ENCODE measurements around the gene MFN2.
"Not testable (repeated sequence)": the region's sequence is repeated elsewhere in the genome, so short reads cannot be mapped to it uniquely, and the experiment has no call there.

The MFN2 gene

DNA sequence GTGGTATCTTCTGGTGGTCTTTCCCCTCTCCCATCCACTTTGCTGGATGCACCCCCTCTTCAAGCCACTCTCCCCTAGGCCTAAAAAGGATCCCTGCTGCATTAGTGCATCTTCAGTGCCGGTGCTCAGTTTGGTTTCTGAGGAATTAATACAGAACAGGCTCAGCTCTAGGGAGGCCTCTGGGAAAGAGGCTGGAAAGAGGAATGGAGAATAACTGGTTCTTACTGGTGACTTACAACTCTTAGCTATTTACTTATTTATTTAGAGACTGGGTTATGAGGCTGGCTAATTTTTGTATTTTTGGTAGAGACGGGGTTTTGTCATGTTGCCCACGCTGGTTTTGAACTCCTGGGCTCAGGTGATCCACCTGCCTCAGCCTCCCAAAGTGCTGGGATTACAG lies 19.0 kb downstream of the MFN2 start:
- no peak for DNase-seq (ENCODE audit: low spot score)

DNA sequence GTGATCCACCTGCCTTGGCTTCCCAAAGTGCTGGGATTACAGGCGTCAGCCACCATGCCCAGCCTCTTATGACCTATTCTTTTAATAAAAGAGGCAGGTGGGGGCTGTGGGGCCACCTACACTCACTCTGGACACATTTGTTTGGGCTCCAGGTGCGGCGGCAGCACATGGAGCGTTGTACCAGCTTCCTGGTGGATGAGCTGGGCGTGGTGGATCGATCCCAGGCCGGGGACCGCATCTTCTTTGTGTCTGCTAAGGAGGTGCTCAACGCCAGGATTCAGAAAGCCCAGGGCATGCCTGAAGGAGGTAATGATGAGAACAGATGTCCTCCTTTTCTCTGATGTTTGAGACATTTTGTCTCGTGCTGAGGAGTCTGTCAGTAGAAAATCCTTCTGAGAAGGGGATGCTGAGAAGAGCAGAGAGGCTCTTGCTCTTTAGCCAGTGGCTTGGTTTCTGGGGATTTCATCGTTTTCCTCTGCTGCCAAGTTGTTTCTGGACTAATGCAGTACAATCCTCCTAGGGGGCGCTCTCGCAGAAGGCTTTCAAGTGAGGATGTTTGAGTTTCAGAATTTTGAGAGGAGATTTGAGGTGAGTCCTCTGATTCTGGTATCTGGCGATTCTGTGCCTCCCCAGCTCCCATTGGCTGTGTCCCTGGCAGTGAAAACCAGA lies 21.1 kb downstream of the MFN2 start:
- DNase-seq (ENCODE audit: low spot score): no peak

DNA sequence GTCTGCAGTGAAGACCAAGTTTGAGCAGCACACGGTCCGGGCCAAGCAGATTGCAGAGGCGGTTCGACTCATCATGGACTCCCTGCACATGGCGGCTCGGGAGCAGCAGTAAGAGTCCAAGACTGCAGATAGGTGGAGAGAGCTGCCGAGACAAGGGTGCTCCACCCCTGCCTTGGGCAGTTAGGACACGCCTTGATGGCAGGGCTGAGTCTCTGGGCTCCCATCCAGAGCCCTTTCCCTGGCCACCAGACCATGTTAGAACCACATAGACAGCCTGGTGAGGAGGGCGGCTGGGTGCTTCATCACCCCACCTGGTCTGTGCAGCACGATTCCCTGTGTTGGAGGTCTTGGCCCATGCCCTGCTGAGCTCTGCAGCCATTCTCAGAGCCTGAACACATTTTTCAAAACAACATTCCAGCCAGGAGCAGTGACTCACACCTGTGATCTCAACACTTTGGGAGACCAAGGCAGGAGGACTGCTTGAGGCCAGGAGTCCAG lies 21.8 kb downstream of the MFN2 start:
- DNase-seq (ENCODE audit: low spot score): no peak

DNA sequence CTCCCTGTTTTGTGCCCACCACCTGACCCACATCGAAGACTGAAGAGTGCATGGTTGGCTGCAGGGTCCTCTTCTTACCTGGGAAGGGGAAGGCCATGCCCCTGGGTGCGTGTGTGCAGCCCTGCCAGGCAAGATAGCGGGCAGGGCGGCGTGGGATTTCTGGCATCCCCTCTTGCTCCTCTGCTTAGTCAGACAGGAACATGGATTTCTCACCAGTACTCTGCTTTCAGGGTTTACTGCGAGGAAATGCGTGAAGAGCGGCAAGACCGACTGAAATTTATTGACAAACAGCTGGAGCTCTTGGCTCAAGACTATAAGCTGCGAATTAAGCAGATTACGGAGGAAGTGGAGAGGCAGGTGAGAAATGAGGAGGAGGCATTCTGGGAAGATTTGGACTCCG lies 23.5 kb downstream of the MFN2 start:
- no peak for DNase-seq (ENCODE audit: low spot score)

DNA sequence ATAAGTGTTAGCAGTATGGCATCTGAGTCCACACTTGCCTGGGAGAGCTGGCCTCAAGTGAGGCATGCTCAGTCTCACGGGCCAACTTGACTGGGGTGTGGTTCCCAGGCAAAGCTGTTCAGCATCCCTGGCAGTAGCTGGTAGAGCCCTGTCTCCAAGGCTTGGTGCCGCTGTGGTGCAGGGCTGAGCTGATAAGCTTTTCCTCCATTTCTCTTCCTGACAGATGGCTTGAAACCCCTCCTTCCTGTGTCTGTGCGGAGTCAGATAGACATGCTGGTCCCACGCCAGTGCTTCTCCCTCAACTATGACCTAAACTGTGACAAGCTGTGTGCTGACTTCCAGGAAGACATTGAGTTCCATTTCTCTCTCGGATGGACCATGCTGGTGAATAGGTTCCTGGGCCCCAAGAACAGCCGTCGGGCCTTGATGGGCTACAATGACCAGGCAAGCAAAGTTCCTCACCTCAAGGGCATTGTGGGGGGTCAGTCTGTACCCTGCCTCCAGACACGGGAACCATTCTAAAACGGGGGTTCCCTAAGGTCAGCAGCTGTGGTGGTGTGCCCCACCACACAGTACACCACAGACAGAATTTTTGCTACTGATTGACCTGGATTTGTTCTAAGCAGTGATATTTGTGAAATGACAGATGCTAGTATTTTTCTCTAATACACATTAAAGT lies 25.4 kb downstream of the MFN2 start:
- no peak for DNase-seq (ENCODE audit: low spot score)

DNA sequence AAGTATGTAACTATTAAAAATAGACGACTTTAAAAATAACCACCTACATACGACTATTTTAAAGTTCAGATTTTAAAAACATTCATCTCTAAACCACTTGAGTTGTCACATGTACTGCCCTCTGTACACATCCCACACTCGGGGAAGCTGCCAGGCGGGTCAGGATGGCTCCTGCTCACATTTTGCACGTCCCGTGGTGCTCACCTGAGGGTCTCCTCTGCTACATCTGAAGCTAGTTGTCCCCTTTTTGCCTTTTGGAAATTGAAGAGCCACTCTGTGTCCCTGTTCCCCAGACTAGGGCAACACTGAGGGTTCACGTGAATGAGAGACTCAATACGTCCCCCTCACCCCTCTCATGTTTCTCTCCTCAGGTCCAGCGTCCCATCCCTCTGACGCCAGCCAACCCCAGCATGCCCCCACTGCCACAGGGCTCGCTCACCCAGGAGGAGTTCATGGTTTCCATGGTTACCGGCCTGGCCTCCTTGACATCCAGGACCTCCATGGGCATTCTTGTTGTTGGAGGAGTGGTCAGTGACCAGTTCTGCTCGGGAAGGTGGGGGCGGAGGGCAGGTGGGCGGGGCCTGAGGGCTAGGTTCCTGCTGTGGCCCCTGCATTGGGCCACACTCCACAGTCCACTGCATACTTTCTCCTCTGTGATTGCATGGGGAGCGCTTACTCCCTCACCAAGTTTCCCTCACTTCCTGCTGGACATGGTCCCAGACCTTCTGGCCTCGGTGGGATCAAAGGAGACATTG lies 26.1 kb downstream of the MFN2 start:
- no peak for DNase-seq (ENCODE audit: low spot score)

DNA sequence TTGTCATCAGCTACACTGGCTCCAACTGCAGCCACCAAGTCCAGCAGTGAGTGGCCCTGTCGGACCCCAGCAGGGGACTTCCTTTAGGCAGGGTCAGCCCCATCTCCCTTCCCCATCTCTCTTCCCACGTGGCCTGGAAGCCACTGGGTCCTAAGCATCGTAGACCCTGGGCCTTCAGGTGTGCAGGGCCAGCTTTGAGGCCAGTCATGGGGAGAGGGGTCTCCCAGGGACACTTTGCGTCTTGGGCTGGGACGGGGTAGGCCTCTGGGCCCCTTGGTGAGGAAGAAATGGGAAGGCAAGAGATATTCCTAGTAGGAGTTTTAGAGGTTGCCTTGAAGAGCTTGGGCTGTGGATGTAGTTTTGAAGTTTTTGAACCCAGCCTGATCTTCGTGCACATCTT lies 27.0 kb downstream of the MFN2 start:
- no peak for DNase-seq (ENCODE audit: low spot score)

DNA sequence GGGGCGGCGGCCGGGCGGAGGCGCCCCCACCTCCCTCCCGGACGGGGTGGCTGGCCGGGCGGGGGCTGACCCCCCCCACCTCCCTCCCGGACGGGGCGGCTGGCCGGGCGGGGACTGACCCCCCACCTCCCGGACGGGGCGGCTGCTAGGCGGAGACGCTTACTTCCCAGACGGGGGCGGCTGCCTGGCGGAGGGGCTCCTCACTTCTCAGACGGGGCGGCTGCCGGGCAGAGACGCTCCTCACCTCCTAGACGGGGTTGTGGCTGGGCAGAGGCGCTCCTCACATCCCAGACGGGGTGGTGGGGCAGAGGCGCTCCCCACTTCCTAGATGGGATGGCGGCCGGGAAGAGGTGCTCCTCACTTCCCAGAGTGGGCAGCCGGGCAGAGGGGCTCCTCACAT lies 28.1 kb downstream of the MFN2 start:
- DNase-seq (ENCODE audit: low spot score): not testable (repeated sequence)

DNA sequence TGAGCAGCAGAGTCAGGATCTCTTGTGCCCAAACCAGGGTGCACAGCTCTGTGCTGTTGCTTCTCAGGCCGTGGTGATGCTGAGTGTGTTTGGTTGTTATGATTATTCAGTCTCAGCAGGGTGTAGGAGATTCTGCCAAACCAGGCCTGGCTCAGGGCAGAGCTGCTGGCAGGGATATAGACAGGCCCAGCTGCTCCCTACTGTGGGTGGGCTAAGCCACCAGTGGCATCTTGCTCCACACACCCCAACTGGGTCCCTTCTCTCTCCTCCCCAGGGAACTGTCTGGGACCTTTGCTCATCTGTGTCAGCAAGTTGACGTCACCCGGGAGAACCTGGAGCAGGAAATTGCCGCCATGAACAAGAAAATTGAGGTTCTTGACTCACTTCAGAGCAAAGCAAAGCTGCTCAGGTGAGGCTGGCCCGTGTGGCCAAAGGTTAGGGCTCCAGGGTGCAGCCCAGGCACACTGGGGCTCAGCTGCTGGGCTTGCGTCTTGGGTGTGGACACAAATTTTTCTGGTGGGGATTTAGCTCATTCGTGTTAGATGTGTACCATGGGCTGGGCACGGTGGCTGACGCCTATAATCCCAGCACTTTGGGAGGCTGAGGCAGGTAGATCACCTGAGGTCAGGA lies 29.2 kb downstream of the MFN2 start:
- no peak for DNase-seq (ENCODE audit: low spot score)

DNA sequence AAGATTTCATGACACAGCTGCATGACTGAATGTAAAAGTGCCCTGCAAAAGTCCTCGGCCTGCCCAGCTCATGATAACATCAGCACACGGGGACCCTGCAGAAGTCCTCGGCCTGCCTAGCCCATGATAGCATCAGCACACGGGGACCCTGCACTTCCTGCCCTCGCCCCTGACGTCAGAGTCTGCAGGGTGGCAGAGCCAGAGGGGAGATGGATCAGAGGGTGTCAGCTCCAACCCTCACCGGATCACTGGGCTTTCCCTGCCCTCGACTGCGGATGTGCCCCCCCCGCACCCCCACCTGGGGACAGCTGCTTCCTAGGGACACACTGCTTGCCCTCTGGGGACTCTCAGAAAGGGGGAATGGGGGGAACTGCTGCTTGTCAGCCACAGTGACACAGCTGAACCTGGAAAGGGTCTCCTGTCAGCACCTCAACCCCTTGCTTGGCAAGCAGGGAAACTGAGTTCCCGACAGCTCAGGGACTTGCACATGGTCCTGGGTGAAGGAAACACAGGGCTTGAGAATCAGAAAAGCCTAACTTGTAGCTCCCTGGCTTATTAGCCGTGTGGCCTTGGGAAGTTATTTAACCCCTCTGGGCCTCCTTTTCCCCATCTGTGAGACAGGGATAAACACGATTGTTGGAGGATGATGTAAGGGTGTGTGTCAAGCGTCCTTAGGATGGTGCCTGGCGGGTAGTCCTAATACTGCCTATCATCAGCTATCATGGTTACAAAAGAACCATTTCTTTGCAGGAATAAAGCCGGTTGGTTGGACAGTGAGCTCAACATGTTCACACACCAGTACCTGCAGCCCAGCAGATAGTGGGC lies 30.7 kb downstream of the MFN2 start:
- no peak for DNase-seq (ENCODE audit: low spot score)

DNA sequence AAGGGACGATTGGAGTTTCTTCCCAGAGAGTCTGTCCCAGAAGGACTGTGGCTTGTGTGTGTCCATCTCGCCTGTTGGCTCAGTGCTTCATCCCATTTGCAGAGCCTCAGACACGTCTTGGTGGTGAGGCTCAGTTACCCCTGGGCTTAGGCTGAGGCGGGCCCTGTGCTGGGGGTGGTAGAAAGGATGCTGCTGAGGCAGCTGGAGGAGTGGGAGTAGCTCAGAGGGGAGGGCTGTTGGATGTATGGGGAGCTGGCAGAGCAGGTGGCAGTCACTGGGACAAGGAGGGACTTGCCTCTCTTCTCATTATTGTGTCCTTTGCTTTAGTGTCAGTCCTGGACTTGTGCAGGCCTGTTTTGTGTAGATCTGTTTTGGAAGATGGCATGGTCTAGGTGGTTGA lies 31.8 kb downstream of the MFN2 start:
- DNase-seq (ENCODE audit: low spot score): no peak

DNA sequence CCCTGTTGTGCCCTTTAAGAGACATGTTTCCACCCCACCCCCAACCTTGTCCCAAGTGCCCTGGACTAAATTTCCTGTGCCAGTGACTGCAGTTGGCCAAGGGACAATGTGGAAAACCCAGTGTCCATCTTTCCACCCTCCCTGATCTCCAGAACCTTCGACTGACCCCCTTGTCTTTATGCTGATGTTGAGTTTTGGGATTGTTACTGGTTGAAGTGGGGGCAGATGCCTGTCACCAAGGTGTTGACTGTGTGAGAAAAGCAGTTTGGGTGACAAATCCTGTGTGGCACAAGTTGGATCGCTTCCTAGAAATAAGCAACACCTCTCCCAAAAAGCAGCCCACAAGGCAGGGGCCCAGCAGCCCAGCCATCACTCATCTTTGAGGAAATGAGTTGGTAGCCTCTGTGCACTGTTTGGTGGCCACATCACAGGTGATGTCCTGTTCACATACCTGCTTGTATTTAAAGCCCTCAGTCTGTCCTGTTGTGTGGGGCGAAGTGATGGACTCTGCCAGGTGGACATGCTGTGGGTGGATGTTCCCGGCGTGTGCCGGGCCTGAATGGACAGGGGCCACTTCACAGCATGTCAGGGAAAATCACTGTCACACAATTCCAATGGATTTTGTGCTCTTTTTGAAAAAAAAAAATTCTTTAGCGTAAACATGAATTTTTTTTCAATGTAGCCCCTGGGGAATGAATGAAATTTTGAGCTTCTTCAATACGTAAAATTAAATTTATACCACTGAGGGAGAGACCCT lies 32.5 kb downstream of the MFN2 start:
- DNase-seq (ENCODE audit: low spot score): no peak

DNA sequence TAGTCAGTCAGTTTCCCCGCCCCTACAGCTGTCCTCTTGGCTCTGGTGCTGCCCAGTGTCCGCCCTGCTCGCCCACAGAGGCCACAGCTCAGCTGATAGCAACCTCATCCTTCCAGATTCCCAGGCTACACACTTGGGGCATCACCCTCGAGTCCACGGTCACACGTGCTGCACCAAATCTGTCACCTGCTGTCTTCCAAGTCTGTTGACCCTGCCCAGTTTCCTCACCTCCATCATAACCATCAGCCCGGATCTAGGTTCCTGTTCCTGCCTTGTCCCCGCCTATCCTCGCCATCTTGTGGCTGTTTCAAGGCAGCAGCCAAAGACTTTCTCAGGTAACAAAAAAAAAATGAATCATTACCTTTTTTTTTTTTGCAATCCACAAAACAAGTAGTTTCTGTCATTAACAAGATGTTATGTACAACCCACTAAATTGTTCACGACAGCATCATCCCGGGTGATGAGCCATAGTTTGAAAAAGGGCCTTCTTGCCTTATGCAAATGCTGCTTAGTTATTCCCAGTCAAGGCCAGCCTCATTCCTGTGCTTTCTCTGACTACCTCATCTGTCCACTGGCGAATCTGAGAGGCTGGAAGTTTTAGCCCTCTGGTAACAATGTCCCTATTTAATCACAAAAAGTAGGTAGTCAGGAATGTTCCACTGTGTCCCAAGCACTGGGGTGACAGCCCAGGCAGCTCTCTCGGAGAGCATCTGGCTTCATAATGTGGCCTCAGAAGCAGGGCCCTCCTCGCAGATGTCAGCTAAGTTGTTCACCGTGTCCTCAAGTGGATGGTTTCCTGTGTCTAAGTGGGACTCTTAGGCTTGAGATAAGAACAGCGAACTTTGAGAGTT lies 34.1 kb downstream of the MFN2 start:
- peak; percentile 61 for DNase-seq (ENCODE audit: low spot score)

DNA sequence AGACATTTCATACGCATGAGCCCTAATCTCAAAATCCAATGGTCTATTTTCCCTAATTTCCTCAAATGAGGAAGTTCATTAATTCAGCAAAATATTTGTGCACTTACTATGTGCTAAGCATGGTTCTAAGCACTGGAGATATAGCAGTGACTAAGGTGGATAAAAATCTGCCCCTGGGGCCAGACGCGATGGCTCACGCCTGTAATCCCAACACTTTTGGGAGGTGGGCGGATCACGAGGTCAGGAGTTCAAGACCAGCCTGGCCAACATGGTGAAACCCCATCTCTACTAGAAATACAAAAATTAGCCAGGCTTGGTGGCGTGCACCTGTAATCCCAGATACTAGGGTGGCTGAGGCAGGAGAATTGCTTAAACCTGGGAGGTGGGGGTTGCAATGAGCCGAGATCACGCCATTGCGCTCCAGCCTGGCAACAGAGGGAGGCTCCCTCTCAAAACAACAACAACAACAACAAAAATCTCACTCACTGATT lies 34.8 kb downstream of the MFN2 start:
- DNase-seq (ENCODE audit: low spot score): no peak

DNA sequence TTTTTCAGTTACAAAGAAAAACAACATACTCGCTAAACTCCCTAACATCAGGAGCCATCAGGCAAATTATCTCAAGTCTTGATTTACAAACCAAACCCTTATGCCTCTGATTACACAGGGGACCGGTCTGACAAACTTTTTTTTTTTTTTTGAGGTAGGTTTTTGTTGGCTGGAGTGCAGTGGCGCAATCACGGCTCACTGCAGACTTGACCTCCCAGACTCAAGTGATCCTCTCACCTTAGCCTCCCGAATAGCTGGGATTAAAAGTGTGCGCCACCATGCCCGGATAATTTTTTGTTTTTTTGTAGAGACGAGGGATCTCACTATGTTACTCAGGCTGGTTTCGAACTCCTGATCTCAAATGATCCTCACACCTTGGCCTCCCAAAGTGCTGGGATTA lies 35.3 kb downstream of the MFN2 start:
- no peak for DNase-seq (ENCODE audit: low spot score)

DNA sequence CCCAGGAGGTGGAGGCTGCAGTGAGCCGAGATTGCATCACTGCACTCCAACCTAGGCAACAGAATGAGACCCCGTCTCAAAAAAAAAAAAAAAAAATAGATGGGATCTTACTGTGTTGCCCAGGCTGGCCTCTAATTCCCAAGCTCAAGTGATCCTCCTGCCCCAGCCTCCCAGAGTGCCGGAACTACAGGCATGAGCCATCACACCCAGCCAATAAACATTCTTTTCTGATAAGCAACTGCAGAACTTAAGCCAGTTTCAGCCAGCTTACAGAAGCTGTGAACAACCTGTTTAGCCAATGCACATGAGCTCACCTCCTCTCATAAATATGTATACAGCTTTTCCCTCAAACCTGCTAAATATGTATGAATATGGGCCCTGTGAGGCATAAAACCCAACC lies 35.9 kb downstream of the MFN2 start:
- DNase-seq (ENCODE audit: low spot score): no peak

DNA sequence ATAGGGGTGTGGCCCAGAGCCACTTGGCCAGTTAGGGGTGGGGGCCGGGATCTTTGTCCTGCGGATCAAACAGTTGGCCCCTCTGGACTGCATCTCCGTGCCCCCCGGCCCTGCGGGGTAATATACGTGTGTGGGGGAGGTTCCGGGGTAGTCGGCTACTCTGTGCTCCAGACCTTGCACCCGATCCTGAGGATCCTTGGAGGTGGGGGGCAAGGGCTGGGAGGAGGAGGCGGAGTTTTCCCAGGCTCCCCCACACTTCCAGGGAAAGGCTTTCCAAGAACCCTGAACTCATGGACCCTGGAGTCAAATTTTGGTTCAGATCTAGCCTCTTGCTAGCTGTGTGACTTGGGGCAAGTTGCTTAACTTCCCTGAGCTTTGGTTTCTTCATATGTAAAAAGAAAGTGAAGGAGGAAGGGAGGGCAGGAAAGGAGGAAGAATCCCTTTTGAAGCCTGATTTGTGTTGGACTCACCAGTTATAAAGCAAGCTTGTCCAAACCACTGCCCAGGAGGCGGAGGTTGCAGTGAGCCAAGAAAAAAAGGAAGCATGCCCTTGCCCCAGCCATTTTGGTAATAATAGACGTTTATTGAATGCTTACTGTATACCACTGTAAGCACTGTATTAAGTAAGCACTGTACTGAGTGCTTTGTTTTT lies 39.7 kb downstream of the MFN2 start:
- DNase-seq (ENCODE audit: low spot score): no peak

DNA sequence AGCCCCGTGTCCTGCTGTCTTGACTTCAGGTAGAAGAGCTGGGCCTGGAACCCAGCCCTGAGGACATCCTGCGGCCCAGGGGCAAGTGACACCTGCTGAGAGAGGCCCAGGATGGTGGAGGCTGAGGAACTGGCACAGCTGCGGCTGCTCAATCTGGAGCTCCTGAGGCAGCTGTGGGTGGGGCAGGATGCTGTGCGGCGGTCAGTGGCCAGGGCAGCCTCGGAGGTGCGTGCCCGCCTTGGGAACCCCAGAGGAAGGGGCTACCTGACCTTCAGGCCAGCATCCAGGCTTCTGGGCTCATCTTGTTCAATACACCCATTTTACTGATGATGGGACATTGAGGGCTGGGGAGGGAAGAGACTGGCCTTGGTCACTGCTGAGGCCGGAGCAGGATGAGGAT lies 41.4 kb downstream of the MFN2 start:
- DNase-seq (ENCODE audit: low spot score): no peak

DNA sequence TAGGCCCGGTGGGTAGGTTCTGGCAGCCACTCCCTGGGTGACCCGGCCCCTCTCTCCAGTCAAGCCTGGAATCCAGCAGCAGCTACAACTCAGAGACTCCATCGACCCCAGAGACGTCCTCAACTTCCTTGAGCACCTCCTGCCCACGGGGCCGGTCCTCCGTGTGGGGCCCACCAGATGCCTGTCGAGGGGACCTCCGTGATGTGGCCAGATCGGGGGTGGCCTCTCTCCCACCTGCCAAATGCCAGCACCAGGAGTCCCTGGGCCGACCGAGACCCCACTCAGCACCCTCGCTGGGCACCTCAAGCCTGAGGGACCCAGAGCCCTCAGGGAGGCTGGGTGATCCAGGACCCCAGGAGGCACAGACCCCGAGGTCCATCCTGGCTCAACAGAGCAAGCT lies 41.8 kb downstream of the MFN2 start:
- DNase-seq (ENCODE audit: low spot score): no peak

Measured in AG20443 (cell line).